Measurements from ENCODE around the gene MRPL17.
A peak's percentile ranks its signal among the peaks of the same experiment; 100 is the strongest.

The MRPL17 gene

DNA sequence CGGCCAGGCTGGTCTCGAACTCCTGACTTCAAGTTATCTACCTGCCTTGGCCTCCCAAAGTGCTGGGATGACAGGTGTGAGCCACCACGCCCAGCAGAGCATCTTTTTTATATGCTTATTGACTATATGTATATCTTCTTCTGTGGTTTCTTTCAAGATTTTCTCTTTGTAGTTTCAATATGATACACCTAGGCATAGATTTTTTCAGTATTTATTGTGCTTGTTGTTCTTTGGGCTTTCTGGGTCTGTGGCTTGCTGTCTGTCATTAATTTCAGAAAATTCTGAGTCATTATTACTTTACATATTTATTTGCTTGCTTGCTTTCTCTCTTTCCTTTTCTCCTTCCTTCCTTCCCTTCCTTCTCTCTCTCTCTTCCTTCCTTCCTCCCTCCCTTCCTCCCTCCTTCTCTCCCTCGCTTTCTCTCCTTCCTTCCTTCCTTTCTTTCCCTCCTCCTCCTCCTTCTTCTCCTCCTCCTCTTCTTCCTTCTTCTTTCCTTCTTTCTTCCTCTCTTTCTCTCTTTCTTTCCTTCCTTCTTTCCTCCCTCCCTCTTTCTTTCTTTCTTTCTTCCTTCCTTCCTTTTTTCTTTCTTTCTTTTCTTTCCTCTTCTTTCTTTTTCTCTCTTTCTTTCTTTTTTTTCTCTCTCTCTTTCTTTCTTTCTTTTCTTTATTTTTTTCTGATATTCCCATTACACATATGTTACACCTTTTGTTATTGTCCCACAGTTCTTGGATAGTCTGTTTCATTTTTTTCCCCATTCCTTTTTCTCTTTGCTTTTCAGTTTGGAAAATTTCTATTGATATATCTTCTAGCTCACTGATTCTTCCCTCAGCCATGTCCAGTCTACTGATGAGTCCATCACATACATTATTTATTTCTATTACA is 16.6 kb downstream of the MRPL17 start:
- Histone ChIP-seq H3K9ac (ENCODE audit: low read length) (no peak overlapping the region), H3K4me1 (ENCODE audit: low read length) (peaks cover 8% of the 10 kb centered on the region), H3K27ac (ENCODE audit: low read length) (no peak overlapping the region), H3K79me2 (ENCODE audit: low read length) (no peaks in the 10 kb centered on the region), H3K4me2 (ENCODE audit: low read length) (no peak overlapping the region), H3K27me3 (ENCODE audit: low read depth, low read length) (no peaks in the 10 kb centered on the region), H3K36me3 (replicated peaks; ENCODE audit: low read depth, low read length) (no peaks in the 10 kb centered on the region), H3K9me3 (ENCODE audit: insufficient read depth, low read length) (no peaks in the 10 kb centered on the region), H3K4me3 (ENCODE audit: low read length) (no peak overlapping the region), H4K20me1 (ENCODE audit: insufficient read depth, low read length) (no peaks in the 10 kb centered on the region), H2AFZ (ENCODE audit: low read depth, low read length) (no peak overlapping the region)
- TF ChIP-seq, protein P1, sequence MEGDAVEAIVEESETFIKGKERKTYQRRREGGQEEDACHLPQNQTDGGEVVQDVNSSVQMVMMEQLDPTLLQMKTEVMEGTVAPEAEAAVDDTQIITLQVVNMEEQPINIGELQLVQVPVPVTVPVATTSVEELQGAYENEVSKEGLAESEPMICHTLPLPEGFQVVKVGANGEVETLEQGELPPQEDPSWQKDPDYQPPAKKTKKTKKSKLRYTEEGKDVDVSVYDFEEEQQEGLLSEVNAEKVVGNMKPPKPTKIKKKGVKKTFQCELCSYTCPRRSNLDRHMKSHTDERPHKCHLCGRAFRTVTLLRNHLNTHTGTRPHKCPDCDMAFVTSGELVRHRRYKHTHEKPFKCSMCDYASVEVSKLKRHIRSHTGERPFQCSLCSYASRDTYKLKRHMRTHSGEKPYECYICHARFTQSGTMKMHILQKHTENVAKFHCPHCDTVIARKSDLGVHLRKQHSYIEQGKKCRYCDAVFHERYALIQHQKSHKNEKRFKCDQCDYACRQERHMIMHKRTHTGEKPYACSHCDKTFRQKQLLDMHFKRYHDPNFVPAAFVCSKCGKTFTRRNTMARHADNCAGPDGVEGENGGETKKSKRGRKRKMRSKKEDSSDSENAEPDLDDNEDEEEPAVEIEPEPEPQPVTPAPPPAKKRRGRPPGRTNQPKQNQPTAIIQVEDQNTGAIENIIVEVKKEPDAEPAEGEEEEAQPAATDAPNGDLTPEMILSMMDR (IDR thresholded peaks at IDR 0.05; ENCODE audit: low read depth, low read length), result no peak

DNA sequence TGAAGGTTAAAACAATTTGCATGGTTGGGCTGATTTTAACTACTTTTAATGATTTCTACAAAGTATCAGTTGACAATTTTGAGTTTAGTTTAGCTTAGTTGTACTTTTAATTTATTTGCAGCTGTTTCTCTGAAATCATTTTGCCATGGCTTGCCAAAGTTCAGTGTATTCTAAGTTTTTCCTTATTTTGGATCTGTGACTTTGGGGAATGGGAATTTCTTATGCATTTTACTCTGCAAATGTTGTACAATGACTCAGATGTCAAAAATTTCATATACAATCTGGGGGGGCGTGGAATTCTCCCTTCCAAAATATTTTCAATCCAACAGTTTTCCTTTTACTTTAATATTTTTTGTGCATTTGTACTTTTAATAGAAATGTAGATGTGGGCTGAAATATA is 18.6 kb downstream of the MRPL17 start:
- H3K36me3 ChIP-seq (replicated peaks; ENCODE audit: low read depth, low read length), result no peaks in the 10 kb centered on the region
- H3K4me3 ChIP-seq (ENCODE audit: low read length), result no peak overlapping the region
- peaks cover 24% of the 10 kb centered on the region for H3K4me1 ChIP-seq (ENCODE audit: low read length)
- no peak overlapping the region for H3K9ac ChIP-seq (ENCODE audit: low read length)
- H3K9me3 ChIP-seq (ENCODE audit: insufficient read depth, low read length), result no peaks in the 10 kb centered on the region
- H2AFZ ChIP-seq (ENCODE audit: low read depth, low read length), result no peak overlapping the region
- TF ChIP-seq, protein P1 (IDR thresholded peaks at IDR 0.05; ENCODE audit: low read depth, low read length), result no peak
- no peak for TF ChIP-seq EZH2phosphoT487 (IDR thresholded peaks at IDR 0.05; ENCODE audit: low read depth)
- no peaks in the 10 kb centered on the region for H3K27me3 ChIP-seq (ENCODE audit: low read depth, low read length)
- no peak overlapping the region for H3K27ac ChIP-seq (ENCODE audit: low read length)
- H3K4me2 ChIP-seq (ENCODE audit: low read length), result no peak overlapping the region
- no peaks in the 10 kb centered on the region for H4K20me1 ChIP-seq (ENCODE audit: insufficient read depth, low read length)
- no peaks in the 10 kb centered on the region for H3K79me2 ChIP-seq (ENCODE audit: low read length)

DNA sequence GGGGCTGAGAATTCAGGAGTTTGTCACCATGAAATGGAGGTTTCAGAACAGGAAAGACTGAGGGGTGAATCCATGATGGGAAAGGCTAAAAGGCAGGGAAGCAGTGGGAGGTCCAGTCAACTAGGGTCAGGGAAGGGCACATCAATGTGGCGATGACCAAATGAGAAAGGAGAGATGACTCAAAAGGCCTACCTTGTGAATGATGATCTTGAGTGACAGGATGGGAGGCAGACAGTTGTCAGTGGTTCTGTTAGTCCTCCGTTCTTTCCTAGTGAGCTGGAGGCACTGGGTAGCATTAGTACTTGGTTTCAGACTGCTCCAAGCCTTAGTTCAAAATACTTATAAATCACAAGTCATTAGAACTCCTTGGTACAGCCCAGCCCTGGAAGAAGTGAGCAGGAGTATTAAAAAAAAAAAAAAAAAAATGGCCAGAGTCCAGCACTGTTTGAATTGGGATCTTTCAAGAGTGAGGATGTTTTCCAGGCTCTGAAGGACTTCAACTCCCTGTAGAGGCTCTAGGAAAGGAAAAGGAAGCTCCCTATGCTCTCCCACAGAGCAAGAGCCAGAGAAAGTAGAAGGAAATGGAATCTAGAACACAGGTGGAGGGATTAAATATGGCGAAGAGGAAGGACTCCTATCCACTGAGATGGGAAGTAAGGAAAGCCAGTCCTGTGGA is 19.2 kb downstream of the MRPL17 start:
- Histone ChIP-seq H3K79me2 (ENCODE audit: low read length) (no peaks in the 10 kb centered on the region), H3K9ac (ENCODE audit: low read length) (no peak overlapping the region), H3K4me3 (ENCODE audit: low read length) (no peak overlapping the region), H3K4me1 (ENCODE audit: low read length) (peaks cover 24% of the 10 kb centered on the region), H4K20me1 (ENCODE audit: insufficient read depth, low read length) (no peaks in the 10 kb centered on the region), H3K27ac (ENCODE audit: low read length) (no peak overlapping the region), H2AFZ (ENCODE audit: low read depth, low read length) (no peak overlapping the region), H3K4me2 (ENCODE audit: low read length) (no peak overlapping the region), H3K27me3 (ENCODE audit: low read depth, low read length) (no peaks in the 10 kb centered on the region), H3K9me3 (ENCODE audit: insufficient read depth, low read length) (no peaks in the 10 kb centered on the region), H3K36me3 (replicated peaks; ENCODE audit: low read depth, low read length) (no peaks in the 10 kb centered on the region)
- TF ChIP-seq EZH2phosphoT487 (IDR thresholded peaks at IDR 0.05; ENCODE audit: low read depth), result no peak
- TF ChIP-seq, protein P1 (IDR thresholded peaks at IDR 0.05; ENCODE audit: low read depth, low read length), result no peak

DNA sequence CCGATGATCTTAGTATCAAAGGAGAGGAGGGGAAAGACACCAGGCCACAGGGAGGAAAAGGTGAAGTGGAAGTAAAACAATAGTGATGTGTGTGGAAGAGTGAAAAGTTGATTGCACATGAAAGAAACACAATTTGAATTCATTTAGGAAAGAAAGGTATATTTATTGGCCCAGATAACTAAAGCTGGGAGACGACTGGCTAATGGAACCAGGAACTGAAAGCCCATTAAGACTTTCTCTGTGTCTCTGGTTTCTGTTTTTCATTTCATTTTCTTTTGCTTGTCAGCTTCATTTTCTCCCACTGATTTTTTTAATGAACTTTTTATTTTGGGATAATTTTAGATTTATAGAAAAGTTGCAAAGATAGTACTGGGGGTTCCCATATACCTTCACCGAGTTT is 22.4 kb downstream of the MRPL17 start:
- Histone ChIP-seq H3K4me3 (ENCODE audit: low read length) (peak overlapping the region; percentile 28; the same call in 1 of the 2 replicates), H3K4me2 (ENCODE audit: low read length) (peak overlapping the region; percentile 58), H3K9me3 (ENCODE audit: insufficient read depth, low read length) (no peaks in the 10 kb centered on the region), H3K27ac (ENCODE audit: low read length) (peak overlapping the region; percentile 24; the same call in 1 of the 2 replicates), H3K36me3 (replicated peaks; ENCODE audit: low read depth, low read length) (no peaks in the 10 kb centered on the region), H3K79me2 (ENCODE audit: low read length) (no peaks in the 10 kb centered on the region), H2AFZ (ENCODE audit: low read depth, low read length) (0 out of 2 replicates have a peak overlapping the region, but pooled peaks have one; percentile 40), H4K20me1 (ENCODE audit: insufficient read depth, low read length) (no peaks in the 10 kb centered on the region), H3K27me3 (ENCODE audit: low read depth, low read length) (peaks cover 5% of the 10 kb centered on the region; the same call in 1 of the 2 replicates), H3K9ac (ENCODE audit: low read length) (no peak overlapping the region), H3K4me1 (ENCODE audit: low read length) (peaks cover 18% of the 10 kb centered on the region)
- no peak for TF ChIP-seq EZH2phosphoT487 (IDR thresholded peaks at IDR 0.05; ENCODE audit: low read depth)
- TF ChIP-seq, protein P1 (IDR thresholded peaks at IDR 0.05; ENCODE audit: low read depth, low read length), result no peak

Data from OCI-LY3 (cell line).